Measurements from ENCODE around the gene SUPT7L. TPM values are rescaled to one million over a fixed set of nuclear protein-coding genes. Genes with fewer than 3 reads are reported as not detected.
A peak's percentile ranks its signal among the peaks of the same experiment; 100 is the strongest.

Gene SUPT7L
- total and polyA plus RNA-seq, 2 of the 13 experiments (the other 11 are each of a cell fraction or from before 2014, with no cell fraction given) = 32.9 to 77.5 TPM

DNA sequence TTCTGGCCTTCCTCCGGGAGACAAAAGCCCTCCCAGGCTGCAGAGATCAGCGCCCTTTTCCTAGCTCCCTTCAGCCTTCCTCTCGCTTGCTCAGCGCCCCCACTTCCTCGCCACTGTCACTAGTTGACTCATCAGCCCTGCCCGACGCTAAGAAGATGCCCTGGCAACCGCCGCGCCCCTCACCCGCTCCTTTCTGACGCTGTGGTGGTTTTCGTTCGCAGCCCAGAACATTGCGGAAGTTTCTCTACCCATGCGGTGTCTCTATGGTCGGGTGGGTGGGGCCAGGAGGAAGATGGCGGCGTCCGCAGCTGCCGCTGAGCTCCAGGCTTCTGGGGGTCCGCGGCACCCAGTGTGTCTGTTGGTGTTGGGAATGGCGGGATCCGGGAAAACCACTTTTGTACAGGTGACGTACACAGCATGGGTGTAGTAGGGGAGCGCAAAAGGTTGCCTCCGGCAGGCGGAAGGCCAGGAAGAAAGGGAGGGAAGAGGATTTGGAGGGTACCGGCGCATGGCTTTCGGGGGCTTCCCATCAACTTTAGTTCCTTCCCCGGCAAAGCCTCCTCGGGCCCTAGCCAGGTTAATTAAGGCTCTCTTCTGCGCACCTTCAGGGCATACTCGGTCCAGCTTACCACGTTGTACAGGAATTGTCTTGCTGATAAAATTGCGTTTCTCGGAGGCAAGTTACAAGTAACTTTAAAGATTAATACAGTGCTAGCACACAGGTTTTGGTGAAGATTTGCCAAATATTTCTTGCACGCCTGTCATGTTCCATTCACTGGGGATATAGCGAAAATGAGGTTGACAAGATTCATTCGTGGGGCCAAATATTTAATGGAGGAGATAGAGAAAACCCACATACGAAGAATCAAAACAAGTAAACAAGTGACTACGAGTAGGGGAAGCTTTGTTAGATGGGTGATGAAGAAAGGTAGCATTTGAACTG is 34.4 kb downstream of the SUPT7L start, which contains the start of the genes CCDC121 and GPN1 (continued):
- TF ChIP-seq SP4 (CRISPR knock-in tag; IDR thresholded peaks at IDR 0.05) = peak; percentile 82
- TF ChIP-seq, protein P1, sequence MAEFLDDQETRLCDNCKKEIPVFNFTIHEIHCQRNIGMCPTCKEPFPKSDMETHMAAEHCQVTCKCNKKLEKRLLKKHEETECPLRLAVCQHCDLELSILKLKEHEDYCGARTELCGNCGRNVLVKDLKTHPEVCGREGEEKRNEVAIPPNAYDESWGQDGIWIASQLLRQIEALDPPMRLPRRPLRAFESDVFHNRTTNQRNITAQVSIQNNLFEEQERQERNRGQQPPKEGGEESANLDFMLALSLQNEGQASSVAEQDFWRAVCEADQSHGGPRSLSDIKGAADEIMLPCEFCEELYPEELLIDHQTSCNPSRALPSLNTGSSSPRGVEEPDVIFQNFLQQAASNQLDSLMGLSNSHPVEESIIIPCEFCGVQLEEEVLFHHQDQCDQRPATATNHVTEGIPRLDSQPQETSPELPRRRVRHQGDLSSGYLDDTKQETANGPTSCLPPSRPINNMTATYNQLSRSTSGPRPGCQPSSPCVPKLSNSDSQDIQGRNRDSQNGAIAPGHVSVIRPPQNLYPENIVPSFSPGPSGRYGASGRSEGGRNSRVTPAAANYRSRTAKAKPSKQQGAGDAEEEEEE (CRISPR knock-in tag; IDR thresholded peaks at IDR 0.05; ENCODE audit: borderline replicate concordance) = no peak
- TF ChIP-seq ZNF337 (CRISPR knock-in tag; IDR thresholded peaks at IDR 0.05; ENCODE audit: borderline replicate concordance, low read depth) = 0 out of 2 replicates have a peak, but pooled peaks have one; percentile 47
- TF ChIP-seq FOXM1 (CRISPR knock-in tag; IDR thresholded peaks at IDR 0.05) = no peak
- TF ChIP-seq FUBP1 (CRISPR knock-in tag; IDR thresholded peaks at IDR 0.05; ENCODE audit: borderline replicate concordance) = no peak
- peak; percentile 81; the same call in 1 of the 2 replicates for TF ChIP-seq MEF2D (CRISPR knock-in tag; IDR thresholded peaks at IDR 0.05)
- TF ChIP-seq ZFP36L1 (CRISPR knock-in tag; IDR thresholded peaks at IDR 0.05) = no peak
- no peak for TF ChIP-seq ZBTB40 (IDR thresholded peaks at IDR 0.05)
- peak; percentile 55; the same call in 1 of the 2 replicates for TF ChIP-seq ZBTB40 (CRISPR knock-in tag; IDR thresholded peaks at IDR 0.05)
